Liver (tissue), 9 donors: ENCODE measurements around the gene FOXO3. TPM values are rescaled to one million over a fixed set of nuclear protein-coding genes. Genes with fewer than 3 reads are reported as not detected.

Experiments used
- DNase-seq: peaks from one replicate; pipeline ENCODE4 v3.0.0-alpha.2; 2017; ENCODE audit warnings: low spot score
- H3K27ac ChIP-seq, 2 donors: one replicate each; pipeline ENCODE4 v1.7.0; 2013; ENCODE audit warnings: inconsistent platforms in 2 of 2, low read length in 2 of 2, control low read depth in 1 of 2, low read depth in 1 of 2, mild to moderate bottlenecking in 1 of 2
- H3K27me3 ChIP-seq, 4 donors: one replicate each; pipeline versions ENCODE4 v1.6.1 to v1.7.0; 2013; ENCODE audit warnings: low read length in 3 of 4, inconsistent platforms in 1 of 4, mild to moderate bottlenecking in 1 of 4, moderate library complexity in 1 of 4; ENCODE audit not compliant: control insufficient read depth in 4 of 4, insufficient read depth in 4 of 4
- H3K36me3 ChIP-seq, 4 donors: one replicate each; pipeline versions ENCODE4 v1.6.1 to v1.7.0; 2013; ENCODE audit warnings: low read length in 3 of 4, mild to moderate bottlenecking in 3 of 4, low read depth in 1 of 4, moderate library complexity in 1 of 4; ENCODE audit not compliant: control insufficient read depth in 4 of 4, insufficient read depth in 3 of 4
- H3K4me1 ChIP-seq, 4 donors: one replicate each; pipeline versions ENCODE4 v1.6.1 to v1.7.0; 2013; ENCODE audit warnings: low read length in 3 of 4, mild to moderate bottlenecking in 3 of 4, moderate library complexity in 1 of 4; ENCODE audit not compliant: control insufficient read depth in 4 of 4, insufficient read depth in 4 of 4
- H3K4me3 ChIP-seq, 3 donors: one replicate each; pipeline versions ENCODE4 v1.6.1 to v1.7.0; 2013; ENCODE audit warnings: low read length in 3 of 3, control low read depth in 1 of 3, low read depth in 1 of 3, mild to moderate bottlenecking in 1 of 3
- H3K9ac ChIP-seq, 2 donors: one replicate each; pipeline ENCODE4 v1.7.0; 2013; ENCODE audit warnings: low read length in 2 of 2, mild to moderate bottlenecking in 2 of 2, moderate library complexity in 2 of 2, control low read depth in 1 of 2, low read depth in 1 of 2
- H3K9me3 ChIP-seq, 4 donors: one replicate each; pipeline versions ENCODE4 v1.6.1 to v1.7.0; 2013; ENCODE audit warnings: low read length in 3 of 4; ENCODE audit not compliant: control insufficient read depth in 4 of 4
- EGR1 ChIP-seq, 2 donors: IDR thresholded peaks; 2 replicates each; pipeline ENCODE4 v1.6.1; 2016 to 2018; ENCODE audit warnings: antibody characterized with exemption in 2 of 2, low read depth in 2 of 2
- FOXA1 ChIP-seq: IDR thresholded peaks from 2 replicates; pipeline ENCODE4 v1.6.1; 2016; ENCODE audit warnings: antibody characterized with exemption
- FOXA2 ChIP-seq: IDR thresholded peaks from 2 replicates; pipeline ENCODE4 v1.6.1; 2016; ENCODE audit warnings: antibody characterized with exemption
- GABPA ChIP-seq, 2 donors: IDR thresholded peaks in 1 of 2; conservative IDR thresholded peaks in 1 of 2; 2 replicates each; pipeline ENCODE4 v1.6.1; 2016; ENCODE audit warnings: antibody characterized with exemption in 2 of 2, mild to moderate bottlenecking in 1 of 2, moderate library complexity in 1 of 2
- HNF4A ChIP-seq, 2 donors: conservative IDR thresholded peaks; 2 replicates each; pipeline ENCODE4 v1.6.1; 2016; ENCODE audit warnings: antibody characterized with exemption in 2 of 2, mild to moderate bottlenecking in 2 of 2
- HNF4G ChIP-seq: IDR thresholded peaks from 2 replicates; pipeline ENCODE4 v1.6.1; 2016; ENCODE audit warnings: antibody characterized with exemption
- JUND ChIP-seq, 2 donors: IDR thresholded peaks; 2 replicates each; pipeline ENCODE4 v1.6.1; 2016; ENCODE audit warnings: antibody characterized with exemption in 2 of 2
- NR2F2 ChIP-seq: IDR thresholded peaks from 2 replicates; pipeline ENCODE4 v1.6.1; 2016; ENCODE audit warnings: antibody characterized with exemption
- RAD21 ChIP-seq, 2 donors: IDR thresholded peaks; 2 replicates each; pipeline ENCODE4 v1.6.1; 2016; ENCODE audit warnings: antibody characterized with exemption in 2 of 2, mild to moderate bottlenecking in 2 of 2
- RXRA ChIP-seq, 2 donors: IDR thresholded peaks; 2 replicates each; pipeline ENCODE4 v1.6.1; 2017 to 2018; ENCODE audit warnings: antibody characterized with exemption in 2 of 2, mild to moderate bottlenecking in 1 of 2
- SP1 ChIP-seq: IDR thresholded peaks from 2 replicates; pipeline ENCODE4 v1.6.1; 2018; ENCODE audit warnings: antibody characterized with exemption, mild to moderate bottlenecking
- TAF1 ChIP-seq: conservative IDR thresholded peaks from 2 replicates; pipeline ENCODE4 v1.6.1; 2016; ENCODE audit warnings: antibody characterized with exemption, mild to moderate bottlenecking
- YY1 ChIP-seq: IDR thresholded peaks from 2 replicates; pipeline ENCODE4 v1.6.1; 2016; ENCODE audit warnings: antibody characterized with exemption, mild to moderate bottlenecking
- WGBS: extraction: QIAGEN DNeasy Blood & Tissue Kit; methylation state at CpG from one replicate; pipeline ENCODE4 v1.1.7; 2013; 5-methylcytosine and 5-hydroxymethylcytosine counted together
- polyA plus RNA-seq, 2 donors: library from polyadenylated mRNA; stranded (reverse) in 1 of 2; unstranded in 1 of 2; fragments of 200-250 nt in 1 of 2; fragments of >200 nt in 1 of 2; fragmentation: Nextera tagmentation in 1 of 2; extraction: Ambion mirVana in 1 of 2; gene quantifications; one replicate each; pipeline versions ENCODE4 v1.2.1 to v1.2.3, GENCODE V29; 2013 to 2015
- total RNA-seq, 2 donors: library from RNA; depleted of rRNA; stranded (reverse); fragments of >200 nt; gene quantifications; one replicate each; pipeline ENCODE4 v1.2.3, GENCODE V29; 2014
- TF ChIP-seq, protein P1 (sequence below): IDR thresholded peaks from 2 replicates; pipeline ENCODE4 v1.6.1; 2016; ENCODE audit warnings: antibody characterized with exemption
- TF ChIP-seq, protein P2 (sequence below): IDR thresholded peaks from 2 replicates; pipeline ENCODE4 v1.6.1; 2016; ENCODE audit warnings: antibody characterized with exemption
- TF ChIP-seq, protein P3 (sequence below): fragments of 150-350 bp; IDR thresholded peaks from 2 replicates; pipeline ENCODE4 v1.5.1; 2017; ENCODE audit warnings: improper control_type of control experiment, low read depth, low read length; ENCODE audit not compliant: missing input control
- TF ChIP-seq, protein P4 (sequence below): IDR thresholded peaks from 2 replicates; pipeline ENCODE4 v1.6.1; 2016; ENCODE audit warnings: antibody characterized with exemption, mild to moderate bottlenecking
- TF ChIP-seq, protein P5 (sequence below): IDR thresholded peaks from 2 replicates; pipeline ENCODE4 v1.6.1; 2016; ENCODE audit warnings: antibody characterized with exemption
- donor health status: healthy.
- donor health status: healthy.
- donor health status: healthy.
- donor health status: healthy.
- donor health status: healthy.

The FOXO3 gene
- total and polyA plus RNA-seq, 4 donors: 6.0 to 72.2 (median 17.3) TPM

DNA sequence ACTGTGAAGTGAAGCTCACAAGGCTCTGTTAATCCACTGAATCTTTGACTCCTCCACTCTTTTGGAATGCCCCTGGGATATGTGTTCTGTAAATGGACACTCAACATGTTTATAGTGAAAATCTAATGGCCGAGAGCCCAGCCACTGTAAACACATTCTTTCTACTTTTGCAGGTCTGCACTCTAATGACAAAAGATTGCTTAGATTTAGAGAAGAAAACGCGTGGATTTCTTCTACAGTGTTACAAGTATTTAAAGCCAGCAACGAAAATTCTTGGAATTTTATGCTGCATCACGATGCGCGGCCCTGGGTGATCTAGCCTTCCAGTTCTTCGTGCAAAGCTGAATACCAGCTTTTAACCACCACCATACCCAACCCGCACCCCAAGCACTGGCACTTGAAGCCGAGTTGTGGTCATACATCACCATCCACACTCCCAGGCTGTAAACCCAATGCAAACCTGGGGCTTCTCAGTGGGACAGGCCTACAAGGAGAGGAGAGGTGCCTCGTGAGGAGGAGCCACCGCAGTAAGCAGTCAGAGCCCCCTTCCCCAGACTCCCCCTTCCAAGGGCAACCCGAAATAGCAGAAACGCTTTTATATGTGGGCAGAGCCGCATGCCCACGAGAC is 3.7 kb upstream of the FOXO3 start (continued):
- TF ChIP-seq RXRA (IDR thresholded peaks at IDR 0.05): no peak
- TF ChIP-seq GABPA (IDR thresholded peaks at IDR 0.05 in 1 of 2, conservative IDR thresholded peaks at IDR 0.05 in 1 of 2): no peak
- TF ChIP-seq NR2F2: no peak

DNA sequence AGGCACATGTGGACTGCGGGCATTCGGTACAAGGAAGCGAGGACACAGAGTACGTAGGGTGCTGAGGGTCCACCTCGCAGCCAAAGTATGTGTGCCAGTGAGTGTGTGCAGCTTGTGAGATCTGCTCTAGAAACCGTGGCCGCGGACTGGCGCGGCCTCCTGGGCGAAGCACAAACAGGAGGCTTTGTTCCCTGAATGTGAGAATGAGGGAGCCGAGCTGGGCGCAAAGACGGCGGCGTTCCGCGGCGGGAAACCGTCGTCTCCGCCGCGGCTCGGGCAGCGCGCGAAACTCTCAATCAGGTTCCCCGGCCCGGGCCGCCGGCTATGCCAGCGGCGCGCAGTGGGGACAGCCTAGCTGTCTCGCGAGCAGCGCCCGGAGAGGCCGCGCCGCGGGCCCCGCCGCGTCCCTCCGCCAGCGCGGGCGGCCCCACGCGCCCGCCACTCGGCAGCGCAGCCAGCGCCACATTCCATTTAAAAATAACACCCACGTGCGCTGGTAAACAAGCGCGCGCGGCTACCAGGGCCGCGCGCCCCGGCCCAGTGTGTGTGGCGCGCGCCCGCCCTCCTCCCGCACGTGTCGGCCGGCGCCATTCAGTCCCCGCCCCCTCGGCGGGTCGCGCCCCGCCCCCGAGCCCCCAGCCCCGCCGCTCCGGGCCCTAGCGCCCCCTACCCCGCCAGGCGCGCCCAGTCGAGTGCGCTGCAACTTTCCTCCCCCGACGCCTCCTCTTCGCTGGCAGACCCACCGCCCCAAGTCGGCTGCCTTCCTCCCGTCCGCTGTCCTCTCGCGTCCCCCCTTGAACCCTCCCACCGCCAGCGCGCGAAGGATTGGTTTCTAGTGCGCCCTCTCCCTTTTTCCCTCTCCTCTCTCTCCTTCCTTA is 3.0 kb upstream of the FOXO3 start:
- no peaks in the 10 kb centered on the region for H3K27me3 ChIP-seq
- peak; percentile 80 for DNase-seq
- no peaks in the 10 kb centered on the region for H3K9me3 ChIP-seq
- peak overlapping the region in 1 of 2 donors; percentile 83 for H3K9ac ChIP-seq
- peak overlapping the region; percentile 74 to 82 (median 74) for H3K4me3 ChIP-seq
- TF ChIP-seq EGR1 (IDR thresholded peaks at IDR 0.05; ENCODE audit: low read depth in 2 of 2) (no peak), RAD21 (IDR thresholded peaks at IDR 0.05) (no peak)
- TF ChIP-seq, protein P1, sequence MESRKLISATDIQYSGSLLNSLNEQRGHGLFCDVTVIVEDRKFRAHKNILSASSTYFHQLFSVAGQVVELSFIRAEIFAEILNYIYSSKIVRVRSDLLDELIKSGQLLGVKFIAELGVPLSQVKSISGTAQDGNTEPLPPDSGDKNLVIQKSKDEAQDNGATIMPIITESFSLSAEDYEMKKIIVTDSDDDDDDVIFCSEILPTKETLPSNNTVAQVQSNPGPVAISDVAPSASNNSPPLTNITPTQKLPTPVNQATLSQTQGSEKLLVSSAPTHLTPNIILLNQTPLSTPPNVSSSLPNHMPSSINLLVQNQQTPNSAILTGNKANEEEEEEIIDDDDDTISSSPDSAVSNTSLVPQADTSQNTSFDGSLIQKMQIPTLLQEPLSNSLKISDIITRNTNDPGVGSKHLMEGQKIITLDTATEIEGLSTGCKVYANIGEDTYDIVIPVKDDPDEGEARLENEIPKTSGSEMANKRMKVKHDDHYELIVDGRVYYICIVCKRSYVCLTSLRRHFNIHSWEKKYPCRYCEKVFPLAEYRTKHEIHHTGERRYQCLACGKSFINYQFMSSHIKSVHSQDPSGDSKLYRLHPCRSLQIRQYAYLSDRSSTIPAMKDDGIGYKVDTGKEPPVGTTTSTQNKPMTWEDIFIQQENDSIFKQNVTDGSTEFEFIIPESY: no peak
- TF ChIP-seq, protein P2, sequence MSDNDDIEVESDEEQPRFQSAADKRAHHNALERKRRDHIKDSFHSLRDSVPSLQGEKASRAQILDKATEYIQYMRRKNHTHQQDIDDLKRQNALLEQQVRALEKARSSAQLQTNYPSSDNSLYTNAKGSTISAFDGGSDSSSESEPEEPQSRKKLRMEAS: no peak
- peaks cover 2 to 33% (median 18%) of the 10 kb centered on the region in 4 donors for H3K4me1 ChIP-seq
- WGBS: under 1% methylated on average over 105 of the region's 105 CpGs
- H3K27ac ChIP-seq: peak overlapping the region; percentile 96 to 99
- H3K36me3 ChIP-seq: no peaks in the 10 kb centered on the region

DNA sequence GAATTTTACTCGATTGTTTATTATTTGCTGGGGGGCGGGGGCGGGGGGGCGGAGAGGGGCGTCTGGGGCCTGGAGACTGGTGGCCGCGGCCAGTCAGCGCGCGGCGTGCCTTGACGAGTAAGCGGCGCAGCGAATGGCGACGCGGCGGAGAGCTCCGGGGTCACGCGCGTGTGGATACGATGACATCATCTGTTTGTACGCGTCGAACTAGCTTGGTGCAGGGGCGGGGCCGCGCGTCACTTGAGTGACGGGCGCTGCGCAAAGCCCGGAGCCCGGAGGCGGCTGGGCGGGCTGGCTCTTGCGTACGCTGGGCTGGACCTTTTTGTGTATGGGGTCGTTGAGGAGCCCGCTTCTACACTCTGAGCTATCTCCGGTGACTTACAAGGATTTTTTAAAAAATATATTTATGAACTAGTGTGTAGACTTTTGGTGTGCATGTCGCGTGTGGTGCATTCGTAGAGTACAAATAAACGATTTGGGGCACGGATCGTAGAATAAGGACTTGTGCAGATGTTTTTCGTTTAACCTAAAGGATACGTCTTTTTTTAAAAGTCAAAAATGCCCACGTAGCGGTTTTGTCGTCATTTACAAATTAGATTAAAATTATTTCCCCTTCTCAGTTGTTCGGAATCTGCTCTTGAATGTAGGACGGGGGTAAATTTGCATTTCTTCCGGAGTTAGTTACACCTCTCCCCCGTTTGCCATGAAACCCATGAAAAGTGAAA is 2.2 kb upstream of the FOXO3 start:
- under 1% methylated on average over 58 of the region's 58 CpGs for WGBS
- peak overlapping the region; percentile 89 to 100 for H3K9ac ChIP-seq
- peak; percentile 96 for DNase-seq
- H3K9me3 ChIP-seq: no peaks in the 10 kb centered on the region
- peaks cover 2 to 41% (median 23%) of the 10 kb centered on the region in 4 donors for H3K4me1 ChIP-seq
- H3K36me3 ChIP-seq: no peaks in the 10 kb centered on the region
- no peaks in the 10 kb centered on the region for H3K27me3 ChIP-seq
- H3K4me3 ChIP-seq: peak overlapping the region; percentile 82 to 98 (median 83)
- peak overlapping the region; percentile 99 to 100 for H3K27ac ChIP-seq
- TF ChIP-seq, protein P3, sequence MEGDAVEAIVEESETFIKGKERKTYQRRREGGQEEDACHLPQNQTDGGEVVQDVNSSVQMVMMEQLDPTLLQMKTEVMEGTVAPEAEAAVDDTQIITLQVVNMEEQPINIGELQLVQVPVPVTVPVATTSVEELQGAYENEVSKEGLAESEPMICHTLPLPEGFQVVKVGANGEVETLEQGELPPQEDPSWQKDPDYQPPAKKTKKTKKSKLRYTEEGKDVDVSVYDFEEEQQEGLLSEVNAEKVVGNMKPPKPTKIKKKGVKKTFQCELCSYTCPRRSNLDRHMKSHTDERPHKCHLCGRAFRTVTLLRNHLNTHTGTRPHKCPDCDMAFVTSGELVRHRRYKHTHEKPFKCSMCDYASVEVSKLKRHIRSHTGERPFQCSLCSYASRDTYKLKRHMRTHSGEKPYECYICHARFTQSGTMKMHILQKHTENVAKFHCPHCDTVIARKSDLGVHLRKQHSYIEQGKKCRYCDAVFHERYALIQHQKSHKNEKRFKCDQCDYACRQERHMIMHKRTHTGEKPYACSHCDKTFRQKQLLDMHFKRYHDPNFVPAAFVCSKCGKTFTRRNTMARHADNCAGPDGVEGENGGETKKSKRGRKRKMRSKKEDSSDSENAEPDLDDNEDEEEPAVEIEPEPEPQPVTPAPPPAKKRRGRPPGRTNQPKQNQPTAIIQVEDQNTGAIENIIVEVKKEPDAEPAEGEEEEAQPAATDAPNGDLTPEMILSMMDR: no peak
- TF ChIP-seq, protein P4, sequence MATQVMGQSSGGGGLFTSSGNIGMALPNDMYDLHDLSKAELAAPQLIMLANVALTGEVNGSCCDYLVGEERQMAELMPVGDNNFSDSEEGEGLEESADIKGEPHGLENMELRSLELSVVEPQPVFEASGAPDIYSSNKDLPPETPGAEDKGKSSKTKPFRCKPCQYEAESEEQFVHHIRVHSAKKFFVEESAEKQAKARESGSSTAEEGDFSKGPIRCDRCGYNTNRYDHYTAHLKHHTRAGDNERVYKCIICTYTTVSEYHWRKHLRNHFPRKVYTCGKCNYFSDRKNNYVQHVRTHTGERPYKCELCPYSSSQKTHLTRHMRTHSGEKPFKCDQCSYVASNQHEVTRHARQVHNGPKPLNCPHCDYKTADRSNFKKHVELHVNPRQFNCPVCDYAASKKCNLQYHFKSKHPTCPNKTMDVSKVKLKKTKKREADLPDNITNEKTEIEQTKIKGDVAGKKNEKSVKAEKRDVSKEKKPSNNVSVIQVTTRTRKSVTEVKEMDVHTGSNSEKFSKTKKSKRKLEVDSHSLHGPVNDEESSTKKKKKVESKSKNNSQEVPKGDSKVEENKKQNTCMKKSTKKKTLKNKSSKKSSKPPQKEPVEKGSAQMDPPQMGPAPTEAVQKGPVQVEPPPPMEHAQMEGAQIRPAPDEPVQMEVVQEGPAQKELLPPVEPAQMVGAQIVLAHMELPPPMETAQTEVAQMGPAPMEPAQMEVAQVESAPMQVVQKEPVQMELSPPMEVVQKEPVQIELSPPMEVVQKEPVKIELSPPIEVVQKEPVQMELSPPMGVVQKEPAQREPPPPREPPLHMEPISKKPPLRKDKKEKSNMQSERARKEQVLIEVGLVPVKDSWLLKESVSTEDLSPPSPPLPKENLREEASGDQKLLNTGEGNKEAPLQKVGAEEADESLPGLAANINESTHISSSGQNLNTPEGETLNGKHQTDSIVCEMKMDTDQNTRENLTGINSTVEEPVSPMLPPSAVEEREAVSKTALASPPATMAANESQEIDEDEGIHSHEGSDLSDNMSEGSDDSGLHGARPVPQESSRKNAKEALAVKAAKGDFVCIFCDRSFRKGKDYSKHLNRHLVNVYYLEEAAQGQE: no peak
- TF ChIP-seq FOXA1 (no peak), TAF1 (peak; percentile 50), JUND (IDR thresholded peaks at IDR 0.05) (peak in 1 of 2 donors; percentile 70), RXRA (IDR thresholded peaks at IDR 0.05) (peak in 1 of 2 donors; percentile 18), EGR1 (IDR thresholded peaks at IDR 0.05; ENCODE audit: low read depth in 2 of 2) (peak in 1 of 2 donors; percentile 32), NR2F2 (no peak), HNF4G (no peak), SP1 (peak; percentile 71), YY1 (peak; percentile 75), FOXA2 (no peak), RAD21 (IDR thresholded peaks at IDR 0.05) (peak in 1 of 2 donors; percentile 40), HNF4A (conservative IDR thresholded peaks at IDR 0.05) (peak in 1 of 2 donors; percentile 8)
- TF ChIP-seq, protein P2: no peak
- TF ChIP-seq, protein P5, sequence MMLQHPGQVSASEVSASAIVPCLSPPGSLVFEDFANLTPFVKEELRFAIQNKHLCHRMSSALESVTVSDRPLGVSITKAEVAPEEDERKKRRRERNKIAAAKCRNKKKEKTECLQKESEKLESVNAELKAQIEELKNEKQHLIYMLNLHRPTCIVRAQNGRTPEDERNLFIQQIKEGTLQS: no peak
